ENCODE results near the gene QPRT. TPM values are rescaled to one million over a fixed set of nuclear protein-coding genes. Genes with fewer than 3 reads are reported as not detected.

The QPRT gene
- polyA plus RNA-seq, 1 of the 3 experiments (the other 2 are of a cell fraction), result 12.5 TPM

DNA sequence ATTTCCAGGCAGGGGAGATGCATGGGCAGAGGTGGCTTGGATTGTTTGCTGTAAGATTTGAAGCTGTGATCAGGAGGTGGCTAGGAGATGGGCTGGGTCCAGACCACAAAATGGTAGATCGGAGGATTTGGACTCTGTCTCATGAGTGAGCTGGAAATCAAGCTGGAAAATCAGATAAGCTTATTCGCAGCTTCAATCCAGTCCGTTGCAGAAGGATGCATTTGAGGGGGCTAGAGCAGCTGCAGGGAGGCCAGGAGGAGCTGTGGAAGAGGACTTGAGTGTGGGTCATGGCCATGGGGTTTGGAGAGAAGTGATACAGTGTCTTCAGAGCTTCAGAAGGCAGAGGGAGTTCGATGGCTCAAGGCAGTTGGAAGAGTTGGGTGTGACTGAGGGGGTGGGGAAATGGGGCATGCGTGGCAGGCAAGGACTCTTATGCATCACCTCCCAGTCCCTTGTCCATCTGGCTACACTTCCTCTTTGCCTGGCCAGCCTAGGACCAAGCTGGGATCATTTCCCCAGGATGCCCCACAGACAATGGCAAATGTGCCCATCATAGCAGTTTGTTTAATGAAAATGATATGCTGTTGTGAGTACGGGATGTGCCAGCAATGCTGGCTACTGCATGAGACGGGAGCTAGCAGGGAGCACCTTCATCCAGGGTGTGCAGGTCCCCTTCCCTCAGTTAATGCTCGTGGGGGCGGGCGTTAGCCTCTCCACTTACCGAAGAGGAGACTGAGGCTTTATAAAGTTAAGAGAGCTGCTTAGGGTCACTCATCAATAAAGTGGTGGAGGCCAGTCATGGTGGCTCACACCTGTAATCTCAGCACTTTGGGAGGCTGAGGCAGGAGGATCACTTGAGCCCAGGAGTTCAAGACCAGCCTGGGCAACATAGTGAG is 20.6 kb downstream of the QPRT start (continued):
- TF ChIP-seq, protein P1, sequence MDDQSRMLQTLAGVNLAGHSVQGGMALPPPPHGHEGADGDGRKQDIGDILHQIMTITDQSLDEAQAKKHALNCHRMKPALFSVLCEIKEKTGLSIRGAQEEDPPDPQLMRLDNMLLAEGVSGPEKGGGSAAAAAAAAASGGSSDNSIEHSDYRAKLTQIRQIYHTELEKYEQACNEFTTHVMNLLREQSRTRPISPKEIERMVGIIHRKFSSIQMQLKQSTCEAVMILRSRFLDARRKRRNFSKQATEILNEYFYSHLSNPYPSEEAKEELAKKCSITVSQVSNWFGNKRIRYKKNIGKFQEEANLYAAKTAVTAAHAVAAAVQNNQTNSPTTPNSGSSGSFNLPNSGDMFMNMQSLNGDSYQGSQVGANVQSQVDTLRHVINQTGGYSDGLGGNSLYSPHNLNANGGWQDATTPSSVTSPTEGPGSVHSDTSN (IDR thresholded peaks at IDR 0.05), result no peak
- no peak for TF ChIP-seq SMC3 (IDR thresholded peaks at IDR 0.05; ENCODE audit: low read depth, low read length)

DNA sequence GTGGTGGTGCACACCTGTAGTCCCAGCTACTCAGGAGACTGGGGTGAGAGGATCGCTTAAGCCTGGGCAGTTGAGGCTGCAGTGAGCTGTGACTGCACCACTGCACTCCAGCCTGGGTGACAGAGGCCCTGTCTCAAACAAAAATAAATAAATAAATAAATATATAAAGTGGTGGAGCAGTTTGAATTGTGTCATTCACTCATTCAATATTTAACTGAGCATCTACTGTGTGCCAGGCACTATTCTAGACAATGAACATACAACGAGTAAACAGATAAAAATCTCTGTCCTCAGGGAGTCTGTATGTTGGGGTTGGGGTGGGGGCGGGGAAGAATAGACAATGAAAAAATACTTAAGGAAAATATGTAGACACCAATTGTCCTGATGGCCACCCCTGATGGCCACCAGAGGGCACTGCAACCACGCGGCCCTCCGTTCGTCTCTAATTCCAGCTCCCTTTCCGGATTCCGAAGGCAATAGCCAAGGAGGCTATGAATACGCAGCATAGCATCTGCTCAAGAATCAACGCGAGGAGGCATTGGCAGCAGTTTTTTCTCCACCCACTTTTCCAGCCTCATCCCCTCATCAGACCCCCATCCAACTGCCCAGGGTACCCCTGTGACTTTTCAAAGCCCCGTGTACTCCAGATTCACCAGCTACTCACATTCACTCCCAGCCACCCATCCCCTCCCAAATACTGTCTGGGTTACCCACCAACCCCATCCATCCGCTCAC is 21.4 kb downstream of the QPRT start:
- WGBS (ENCODE audit: low lambda C conversion rate), result 18% methylated on average over 14 of the region's 14 CpGs
- H2AFZ ChIP-seq (ENCODE audit: low read depth), result no peak overlapping the region

More for the DNA sequence above, 21.4 kb downstream of the QPRT start:
- H3K4me2 ChIP-seq, result no peak overlapping the region
- no peaks in the 10 kb centered on the region for H3F3A ChIP-seq (replicated peaks; ENCODE audit: insufficient read depth)
- H3K27ac ChIP-seq (ENCODE audit: low read depth in 2 of 2, low read length in 1 of 2), result no peak overlapping the region
- peak; percentile 88 for DNase-seq
- no peaks in the 10 kb centered on the region for H4K20me1 ChIP-seq (ENCODE audit: insufficient read depth)
- H3K4me1 ChIP-seq (ENCODE audit: control insufficient read depth in 1 of 2, insufficient read depth in 2 of 2, low read depth in 1 of 2, low read length in 1 of 2), result no peaks in the 10 kb centered on the region; a peak in 1 of 4 replicates
- no peak overlapping the region for H3K9ac ChIP-seq
- no peaks in the 10 kb centered on the region for H3K27me3 ChIP-seq (ENCODE audit: insufficient read depth)
- TF ChIP-seq GABPA (IDR thresholded peaks at IDR 0.05; ENCODE audit: low read depth), result no peak
- peak; percentile 88 for TF ChIP-seq RAD21 (IDR thresholded peaks at IDR 0.05; ENCODE audit: low read length)
- peak; percentile 70 for TF ChIP-seq CHD2 (IDR thresholded peaks at IDR 0.05; ENCODE audit: low read length, partially characterized antibody)
- peak; percentile 69 for TF ChIP-seq ELF1 (IDR thresholded peaks at IDR 0.05)
- TF ChIP-seq, protein P2, sequence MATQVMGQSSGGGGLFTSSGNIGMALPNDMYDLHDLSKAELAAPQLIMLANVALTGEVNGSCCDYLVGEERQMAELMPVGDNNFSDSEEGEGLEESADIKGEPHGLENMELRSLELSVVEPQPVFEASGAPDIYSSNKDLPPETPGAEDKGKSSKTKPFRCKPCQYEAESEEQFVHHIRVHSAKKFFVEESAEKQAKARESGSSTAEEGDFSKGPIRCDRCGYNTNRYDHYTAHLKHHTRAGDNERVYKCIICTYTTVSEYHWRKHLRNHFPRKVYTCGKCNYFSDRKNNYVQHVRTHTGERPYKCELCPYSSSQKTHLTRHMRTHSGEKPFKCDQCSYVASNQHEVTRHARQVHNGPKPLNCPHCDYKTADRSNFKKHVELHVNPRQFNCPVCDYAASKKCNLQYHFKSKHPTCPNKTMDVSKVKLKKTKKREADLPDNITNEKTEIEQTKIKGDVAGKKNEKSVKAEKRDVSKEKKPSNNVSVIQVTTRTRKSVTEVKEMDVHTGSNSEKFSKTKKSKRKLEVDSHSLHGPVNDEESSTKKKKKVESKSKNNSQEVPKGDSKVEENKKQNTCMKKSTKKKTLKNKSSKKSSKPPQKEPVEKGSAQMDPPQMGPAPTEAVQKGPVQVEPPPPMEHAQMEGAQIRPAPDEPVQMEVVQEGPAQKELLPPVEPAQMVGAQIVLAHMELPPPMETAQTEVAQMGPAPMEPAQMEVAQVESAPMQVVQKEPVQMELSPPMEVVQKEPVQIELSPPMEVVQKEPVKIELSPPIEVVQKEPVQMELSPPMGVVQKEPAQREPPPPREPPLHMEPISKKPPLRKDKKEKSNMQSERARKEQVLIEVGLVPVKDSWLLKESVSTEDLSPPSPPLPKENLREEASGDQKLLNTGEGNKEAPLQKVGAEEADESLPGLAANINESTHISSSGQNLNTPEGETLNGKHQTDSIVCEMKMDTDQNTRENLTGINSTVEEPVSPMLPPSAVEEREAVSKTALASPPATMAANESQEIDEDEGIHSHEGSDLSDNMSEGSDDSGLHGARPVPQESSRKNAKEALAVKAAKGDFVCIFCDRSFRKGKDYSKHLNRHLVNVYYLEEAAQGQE (IDR thresholded peaks at IDR 0.05; ENCODE audit: low read depth, low read length), result peak; percentile 39; the same call in 1 of the 2 replicates
- peak; percentile 59; the same call in 1 of the 2 replicates for TF ChIP-seq RCOR1 (IDR thresholded peaks at IDR 0.05; ENCODE audit: low read length)
- TF ChIP-seq, protein P3, sequence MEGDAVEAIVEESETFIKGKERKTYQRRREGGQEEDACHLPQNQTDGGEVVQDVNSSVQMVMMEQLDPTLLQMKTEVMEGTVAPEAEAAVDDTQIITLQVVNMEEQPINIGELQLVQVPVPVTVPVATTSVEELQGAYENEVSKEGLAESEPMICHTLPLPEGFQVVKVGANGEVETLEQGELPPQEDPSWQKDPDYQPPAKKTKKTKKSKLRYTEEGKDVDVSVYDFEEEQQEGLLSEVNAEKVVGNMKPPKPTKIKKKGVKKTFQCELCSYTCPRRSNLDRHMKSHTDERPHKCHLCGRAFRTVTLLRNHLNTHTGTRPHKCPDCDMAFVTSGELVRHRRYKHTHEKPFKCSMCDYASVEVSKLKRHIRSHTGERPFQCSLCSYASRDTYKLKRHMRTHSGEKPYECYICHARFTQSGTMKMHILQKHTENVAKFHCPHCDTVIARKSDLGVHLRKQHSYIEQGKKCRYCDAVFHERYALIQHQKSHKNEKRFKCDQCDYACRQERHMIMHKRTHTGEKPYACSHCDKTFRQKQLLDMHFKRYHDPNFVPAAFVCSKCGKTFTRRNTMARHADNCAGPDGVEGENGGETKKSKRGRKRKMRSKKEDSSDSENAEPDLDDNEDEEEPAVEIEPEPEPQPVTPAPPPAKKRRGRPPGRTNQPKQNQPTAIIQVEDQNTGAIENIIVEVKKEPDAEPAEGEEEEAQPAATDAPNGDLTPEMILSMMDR (IDR thresholded peaks at IDR 0.05), result peak; percentile 78
- TF ChIP-seq SMC3 (IDR thresholded peaks at IDR 0.05; ENCODE audit: low read depth, low read length), result peak; percentile 90
- TF ChIP-seq SIN3A (IDR thresholded peaks at IDR 0.05; ENCODE audit: borderline replicate concordance, low read depth, low read length), result peak; percentile 29; the same call in 1 of the 2 replicates
- TF ChIP-seq RFX5 (IDR thresholded peaks at IDR 0.05; ENCODE audit: low read length), result no peak
- no peaks in the 10 kb centered on the region for H3K9me3 ChIP-seq
- no peaks in the 10 kb centered on the region for H3K9me2 ChIP-seq
- H3K79me2 ChIP-seq (ENCODE audit: insufficient read depth), result no peaks in the 10 kb centered on the region
- ChIA-PET POLR2A (interaction anchor here (1.2 to 1.3 kb wide), 2 partner anchors 21 kb away, joined by 4 read pairs; partner anchors contain the start of gene QPRT), CTCF (interaction anchor here (0.6 to 4.6 kb wide), 29 partner anchors 9 to 349 kb away, joined by 3 to 33 read pairs (median 5); partner anchors contain the start of genes KIF22, PRRT2, QPRT and TLCD3B)
- no peaks in the 10 kb centered on the region for H3K36me3 ChIP-seq (replicated peaks in 1 of 2; ENCODE audit: control insufficient read depth in 1 of 2, insufficient read depth in 2 of 2, low read length in 1 of 2)
- H3K4me3 ChIP-seq (ENCODE audit: low read depth in 2 of 2, low read length in 1 of 2), result no peak overlapping the region; a peak in 1 of 4 replicates

Measured in SK-N-SH (cell line).